Ishikawa (cell line): Measurements from ENCODE around the gene TECR.

ENCODE experiments used
- CEBPB ChIP-seq: IDR thresholded peaks from 2 replicates; pipeline ENCODE4 v1.6.1; 2012
- CREB1 ChIP-seq: IDR thresholded peaks from 2 replicates; pipeline ENCODE4 v1.6.1; 2012; ENCODE audit warnings: low read depth
- EGR1 ChIP-seq: IDR thresholded peaks from 2 replicates; pipeline ENCODE4 v1.6.1; 2012
- EP300 ChIP-seq: IDR thresholded peaks from 2 replicates; pipeline ENCODE4 v1.6.1; 2012; ENCODE audit warnings: borderline replicate concordance
- FOXM1 ChIP-seq: IDR thresholded peaks from 2 replicates; pipeline ENCODE4 v1.6.1; 2012; ENCODE audit warnings: low read depth, borderline replicate concordance
- NFIC ChIP-seq: IDR thresholded peaks from 2 replicates; pipeline ENCODE4 v1.6.1; 2012
- RAD21 ChIP-seq: IDR thresholded peaks from 2 replicates; pipeline ENCODE4 v1.6.1; 2012; ENCODE audit warnings: low read depth
- TAF1 ChIP-seq: IDR thresholded peaks from 2 replicates; pipeline ENCODE4 v1.6.1; 2012; ENCODE audit warnings: low read depth, mild to moderate bottlenecking
- TCF12 ChIP-seq: IDR thresholded peaks from 2 replicates; pipeline ENCODE4 v1.6.1; 2012; ENCODE audit warnings: low read depth
- TEAD4 ChIP-seq: IDR thresholded peaks from 2 replicates; pipeline ENCODE4 v1.6.1; 2012
- YY1 ChIP-seq: IDR thresholded peaks from 2 replicates; pipeline ENCODE4 v1.6.1; 2012; ENCODE audit warnings: low read depth
- ZBTB7A ChIP-seq: IDR thresholded peaks from 2 replicates; pipeline ENCODE4 v1.6.1; 2012; ENCODE audit warnings: low read depth
- TF ChIP-seq, protein P1 (sequence below): IDR thresholded peaks from 2 replicates; pipeline ENCODE4 v1.6.1; 2012
- TF ChIP-seq, protein P2 (sequence below): IDR thresholded peaks from 2 replicates; pipeline ENCODE4 v1.6.1; 2012
- TF ChIP-seq, protein P3 (sequence below): IDR thresholded peaks from 2 replicates; pipeline ENCODE4 v1.6.1; 2012; ENCODE audit warnings: low read depth, mild to moderate bottlenecking

Gene TECR

DNA sequence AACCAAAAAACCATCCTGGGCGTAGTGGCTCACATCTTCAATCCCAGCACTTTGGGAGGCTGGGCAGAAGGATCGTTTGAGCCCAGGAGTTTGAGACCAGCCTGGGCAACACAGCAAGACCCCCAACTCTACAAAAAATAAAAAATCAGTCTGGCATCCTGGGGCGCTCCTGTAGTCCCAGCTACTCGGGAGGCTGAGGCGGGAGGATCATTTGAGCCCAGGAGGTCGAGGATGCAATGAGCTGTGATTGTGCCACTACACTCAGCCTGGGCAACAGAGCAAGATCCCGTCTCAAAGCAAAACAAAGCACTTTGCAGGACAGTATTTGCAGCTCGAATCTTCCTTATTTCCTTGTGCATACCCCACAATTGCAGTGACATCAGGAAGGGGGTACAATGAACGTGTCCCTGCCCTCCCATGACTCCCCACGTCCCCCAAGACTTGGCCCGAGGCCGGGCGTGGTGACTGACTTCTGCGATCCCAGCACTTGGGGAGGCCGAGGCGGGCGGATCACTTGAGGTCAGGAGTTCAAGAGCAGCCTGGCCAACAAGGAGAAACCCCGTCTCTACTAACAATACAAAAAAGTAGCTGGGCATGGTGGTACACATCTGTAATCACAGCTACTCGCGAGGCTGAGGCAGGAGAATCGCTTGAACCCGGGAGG is 41.6 kb downstream of the TECR start:
- TF ChIP-seq, protein P1, sequence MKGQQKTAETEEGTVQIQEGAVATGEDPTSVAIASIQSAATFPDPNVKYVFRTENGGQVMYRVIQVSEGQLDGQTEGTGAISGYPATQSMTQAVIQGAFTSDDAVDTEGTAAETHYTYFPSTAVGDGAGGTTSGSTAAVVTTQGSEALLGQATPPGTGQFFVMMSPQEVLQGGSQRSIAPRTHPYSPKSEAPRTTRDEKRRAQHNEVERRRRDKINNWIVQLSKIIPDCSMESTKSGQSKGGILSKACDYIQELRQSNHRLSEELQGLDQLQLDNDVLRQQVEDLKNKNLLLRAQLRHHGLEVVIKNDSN, result no peak
- TF ChIP-seq TCF12 (no peak), TAF1 (no peak), ZBTB7A (no peak), CREB1 (no peak), CEBPB (no peak), NFIC (no peak), YY1 (no peak), TEAD4 (no peak), FOXM1 (no peak), EGR1 (no peak), EP300 (no peak), RAD21 (no peak)
- TF ChIP-seq, protein P2, sequence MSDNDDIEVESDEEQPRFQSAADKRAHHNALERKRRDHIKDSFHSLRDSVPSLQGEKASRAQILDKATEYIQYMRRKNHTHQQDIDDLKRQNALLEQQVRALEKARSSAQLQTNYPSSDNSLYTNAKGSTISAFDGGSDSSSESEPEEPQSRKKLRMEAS, result no peak
- TF ChIP-seq, protein P3, sequence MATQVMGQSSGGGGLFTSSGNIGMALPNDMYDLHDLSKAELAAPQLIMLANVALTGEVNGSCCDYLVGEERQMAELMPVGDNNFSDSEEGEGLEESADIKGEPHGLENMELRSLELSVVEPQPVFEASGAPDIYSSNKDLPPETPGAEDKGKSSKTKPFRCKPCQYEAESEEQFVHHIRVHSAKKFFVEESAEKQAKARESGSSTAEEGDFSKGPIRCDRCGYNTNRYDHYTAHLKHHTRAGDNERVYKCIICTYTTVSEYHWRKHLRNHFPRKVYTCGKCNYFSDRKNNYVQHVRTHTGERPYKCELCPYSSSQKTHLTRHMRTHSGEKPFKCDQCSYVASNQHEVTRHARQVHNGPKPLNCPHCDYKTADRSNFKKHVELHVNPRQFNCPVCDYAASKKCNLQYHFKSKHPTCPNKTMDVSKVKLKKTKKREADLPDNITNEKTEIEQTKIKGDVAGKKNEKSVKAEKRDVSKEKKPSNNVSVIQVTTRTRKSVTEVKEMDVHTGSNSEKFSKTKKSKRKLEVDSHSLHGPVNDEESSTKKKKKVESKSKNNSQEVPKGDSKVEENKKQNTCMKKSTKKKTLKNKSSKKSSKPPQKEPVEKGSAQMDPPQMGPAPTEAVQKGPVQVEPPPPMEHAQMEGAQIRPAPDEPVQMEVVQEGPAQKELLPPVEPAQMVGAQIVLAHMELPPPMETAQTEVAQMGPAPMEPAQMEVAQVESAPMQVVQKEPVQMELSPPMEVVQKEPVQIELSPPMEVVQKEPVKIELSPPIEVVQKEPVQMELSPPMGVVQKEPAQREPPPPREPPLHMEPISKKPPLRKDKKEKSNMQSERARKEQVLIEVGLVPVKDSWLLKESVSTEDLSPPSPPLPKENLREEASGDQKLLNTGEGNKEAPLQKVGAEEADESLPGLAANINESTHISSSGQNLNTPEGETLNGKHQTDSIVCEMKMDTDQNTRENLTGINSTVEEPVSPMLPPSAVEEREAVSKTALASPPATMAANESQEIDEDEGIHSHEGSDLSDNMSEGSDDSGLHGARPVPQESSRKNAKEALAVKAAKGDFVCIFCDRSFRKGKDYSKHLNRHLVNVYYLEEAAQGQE, result no peak

DNA sequence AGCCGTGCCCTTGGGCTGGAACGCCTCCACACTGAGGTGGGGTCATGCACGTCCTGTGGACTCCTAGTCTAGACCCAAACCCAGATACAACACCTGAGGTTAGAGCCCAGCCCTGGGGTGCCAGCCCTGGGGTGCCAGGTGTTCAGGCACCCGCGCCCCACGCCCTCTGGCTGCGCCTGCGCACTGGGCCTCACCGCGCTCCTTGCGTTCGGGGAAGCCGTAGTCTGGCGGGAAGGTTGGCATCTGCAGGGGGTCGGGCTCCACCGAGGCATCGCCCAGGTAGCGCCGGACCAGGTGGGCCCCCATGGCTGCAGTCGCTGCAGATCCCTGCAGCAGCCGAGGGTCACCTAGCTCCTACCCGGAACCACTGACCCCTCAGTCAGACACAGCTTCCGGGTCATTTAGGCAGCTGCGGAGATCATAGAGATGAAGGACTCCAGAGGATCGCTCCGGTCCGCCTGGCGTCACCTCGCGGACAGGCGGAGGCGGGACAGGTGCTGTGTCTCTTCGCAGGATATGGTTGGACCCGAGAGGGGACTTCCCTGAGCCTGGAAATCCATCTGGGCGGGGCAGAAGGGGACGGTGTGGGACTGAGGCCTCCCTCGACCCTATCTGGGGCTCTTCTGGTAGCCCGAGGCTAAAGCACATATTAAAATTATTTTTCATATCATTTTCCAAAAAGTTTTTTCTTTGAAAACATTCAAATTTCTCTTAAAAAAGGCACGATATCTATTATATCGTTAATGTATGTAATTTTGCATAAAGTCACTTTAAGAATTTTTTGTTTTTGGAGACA is 42.5 kb downstream of the TECR start, which contains the start of gene NDUFB7:
TSS of gene NDUFB7 (minus strand) at position 372 of the 796 bp plus-strand sequence. CDS start at position 306, 66 bp downstream.
- TF ChIP-seq CREB1 (no peak), EP300 (0 out of 2 replicates have a peak, but pooled peaks have one; percentile 51), YY1 (no peak; the same call in none of the 2 replicates), FOXM1 (no peak), RAD21 (peak; percentile 25; the same call in 1 of the 2 replicates), TAF1 (peak; percentile 82), TEAD4 (no peak), TCF12 (peak; percentile 83), CEBPB (no peak; the same call in 1 of the 2 replicates), NFIC (0 out of 2 replicates have a peak, but pooled peaks have one; percentile 18), ZBTB7A (no peak), EGR1 (0 out of 2 replicates have a peak, but pooled peaks have one; percentile 13)
- TF ChIP-seq, protein P3, result no peak
- TF ChIP-seq, protein P2, result peak; percentile 73
- TF ChIP-seq, protein P1, result peak; percentile 26; the same call in 1 of the 2 replicates

DNA sequence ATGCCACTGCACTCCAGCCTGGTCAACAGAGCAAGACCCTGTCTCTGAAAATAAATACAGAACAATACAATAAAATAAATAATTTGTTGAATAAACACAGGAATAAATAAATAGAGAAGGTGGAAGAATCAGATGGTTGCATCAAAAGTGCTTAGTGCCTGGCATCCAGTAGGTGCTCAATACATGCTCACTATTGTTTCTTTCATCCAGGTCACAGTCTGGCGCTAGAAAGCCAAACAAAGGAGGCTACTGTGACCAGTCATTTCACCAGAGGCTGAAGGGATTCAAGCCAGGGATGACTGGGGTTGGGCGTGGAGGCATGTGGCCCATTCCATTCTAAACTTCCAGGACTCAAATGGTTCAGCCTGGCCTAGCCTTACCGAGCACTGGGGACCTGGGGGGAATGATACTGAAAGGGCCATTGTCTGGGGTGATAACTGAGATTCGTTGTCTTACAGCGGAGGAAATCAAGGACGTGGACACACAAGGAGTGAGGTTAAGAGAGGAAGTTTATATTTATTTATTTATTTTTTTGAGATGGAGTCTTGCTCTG is 46.1 kb downstream of the TECR start:
- TF ChIP-seq TAF1 (no peak), NFIC (no peak)
- TF ChIP-seq, protein P2, result no peak

DNA sequence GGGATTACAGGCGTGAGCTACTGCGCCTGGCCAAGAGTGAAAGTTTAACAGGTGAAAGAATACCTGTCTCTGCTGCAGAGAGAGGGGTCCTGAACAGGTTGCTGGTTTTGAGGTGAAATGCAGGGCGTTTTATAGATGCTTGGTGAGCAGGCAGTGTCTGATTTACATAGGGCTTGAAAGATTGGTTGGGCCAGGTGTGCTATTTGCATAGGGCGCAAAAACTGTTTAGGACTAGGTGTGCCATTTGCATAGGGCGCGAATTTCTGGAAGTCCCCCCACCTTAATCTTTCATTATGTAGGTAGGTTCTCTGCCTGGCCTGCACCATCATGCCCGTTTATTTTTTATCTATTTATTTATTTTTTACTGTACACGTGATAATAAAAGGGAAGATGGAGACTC is 47.0 kb downstream of the TECR start:
- TF ChIP-seq CREB1 (no peak), TCF12 (no peak), NFIC (no peak), CEBPB (no peak), TAF1 (no peak), TEAD4 (no peak)
- TF ChIP-seq, protein P2, result no peak

DNA sequence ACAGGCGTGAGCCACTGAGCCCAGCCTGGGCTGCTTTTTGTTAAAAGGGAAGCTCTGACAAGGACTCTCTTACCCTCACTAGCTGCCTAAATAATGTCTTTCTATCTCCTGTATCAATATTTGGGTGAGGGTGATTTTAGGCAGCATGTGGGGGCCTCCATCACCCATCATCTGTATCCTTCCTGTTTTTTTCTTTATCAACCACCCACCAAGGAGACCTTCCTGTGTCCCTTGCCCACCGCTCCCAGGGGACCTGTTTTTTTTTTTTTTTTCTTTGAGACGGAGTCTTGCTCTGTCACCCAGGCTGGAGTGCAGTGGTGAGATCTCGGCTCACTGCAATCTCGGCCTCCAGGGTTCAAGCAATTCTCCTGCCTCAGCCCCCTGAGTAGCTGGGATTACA is 47.9 kb downstream of the TECR start:
- TF ChIP-seq, protein P2, result no peak
- TF ChIP-seq TEAD4 (no peak), CEBPB (no peak), ZBTB7A (no peak), TCF12 (no peak)
- TF ChIP-seq, protein P1, result no peak
